Cardiac muscle cell (in vitro differentiated cells and primary cell): ENCODE data around the gene RAB36. TPM values are rescaled to one million over a fixed set of nuclear protein-coding genes. Genes with fewer than 3 reads are reported as not detected.

Source experiments
- DNase-seq, 2 donors: peaks; one replicate each; pipeline versions ENCODE4 v3.0.0 to v3.0.0-alpha.2; 2010 to 2017; ENCODE audit warnings: low read depth in 1 of 2, low spot score in 1 of 2
- H3K27ac ChIP-seq: fragments of 200-600 bp; sonication (generic); 2 replicates; pipeline ENCODE4 v1.5.1; 2016
- H3K27me3 ChIP-seq: fragments of 200-600 bp; sonication (generic); 2 replicates; pipeline ENCODE4 v1.6.0; 2016; ENCODE audit warnings: control low read depth
- H3K36me3 ChIP-seq: fragments of 200-600 bp; sonication (generic); 2 replicates; pipeline ENCODE4 v1.5.1; 2016; ENCODE audit warnings: control low read depth
- H3K4me1 ChIP-seq: fragments of 200-600 bp; sonication (generic); 2 replicates; pipeline ENCODE4 v1.8.1; 2017; ENCODE audit warnings: low read depth, mild to moderate bottlenecking, mixed run types
- H3K4me3 ChIP-seq: fragments of 200-600 bp; sonication (generic); 2 replicates; pipeline ENCODE4 v1.5.1; 2016; ENCODE audit warnings: mild to moderate bottlenecking
- H3K9me3 ChIP-seq: fragments of 200-600 bp; sonication (generic); 2 replicates; pipeline ENCODE4 v1.5.1; 2017; ENCODE audit warnings: low read depth, mild to moderate bottlenecking, control low read depth
- polyA plus RNA-seq: library from polyadenylated mRNA; unstranded; fragments of >200 nt; fragmentation: Nextera tagmentation; extraction: Ambion mirVana; gene quantifications from 2 replicates; pipeline ENCODE4 v1.2.1, GENCODE V29; 2016
- total RNA-seq: library from RNA; depleted of rRNA; stranded (reverse); fragments of >200 nt; gene quantifications from 2 replicates; pipeline ENCODE4 v1.2.3, GENCODE V29; 2016
- TF ChIP-seq, protein P1 (sequence below): IDR thresholded peaks from 2 replicates; pipeline ENCODE4 v1.5.1; 2012; ENCODE audit warnings: low read depth, mild to moderate bottlenecking, low read length

RAB36 gene
- total and polyA plus RNA-seq, 2 experiments from 2014 or later = 2.9 to 6.7 TPM

GRCh38 chr22:23124611-23125511 lies 20.4 kb upstream of the RAB36 start:
- Histone ChIP-seq H3K4me3 (no peak overlapping the region), H3K36me3 (no peaks in the 10 kb centered on the region), H3K27me3 (no peaks in the 10 kb centered on the region), H3K4me1 (no peaks in the 10 kb centered on the region), H3K27ac (no peak overlapping the region), H3K9me3 (no peaks in the 10 kb centered on the region)
- no peak for DNase-seq
- TF ChIP-seq, protein P1, sequence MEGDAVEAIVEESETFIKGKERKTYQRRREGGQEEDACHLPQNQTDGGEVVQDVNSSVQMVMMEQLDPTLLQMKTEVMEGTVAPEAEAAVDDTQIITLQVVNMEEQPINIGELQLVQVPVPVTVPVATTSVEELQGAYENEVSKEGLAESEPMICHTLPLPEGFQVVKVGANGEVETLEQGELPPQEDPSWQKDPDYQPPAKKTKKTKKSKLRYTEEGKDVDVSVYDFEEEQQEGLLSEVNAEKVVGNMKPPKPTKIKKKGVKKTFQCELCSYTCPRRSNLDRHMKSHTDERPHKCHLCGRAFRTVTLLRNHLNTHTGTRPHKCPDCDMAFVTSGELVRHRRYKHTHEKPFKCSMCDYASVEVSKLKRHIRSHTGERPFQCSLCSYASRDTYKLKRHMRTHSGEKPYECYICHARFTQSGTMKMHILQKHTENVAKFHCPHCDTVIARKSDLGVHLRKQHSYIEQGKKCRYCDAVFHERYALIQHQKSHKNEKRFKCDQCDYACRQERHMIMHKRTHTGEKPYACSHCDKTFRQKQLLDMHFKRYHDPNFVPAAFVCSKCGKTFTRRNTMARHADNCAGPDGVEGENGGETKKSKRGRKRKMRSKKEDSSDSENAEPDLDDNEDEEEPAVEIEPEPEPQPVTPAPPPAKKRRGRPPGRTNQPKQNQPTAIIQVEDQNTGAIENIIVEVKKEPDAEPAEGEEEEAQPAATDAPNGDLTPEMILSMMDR = no peak

GRCh38 chr22:23125512-23126103 lies 19.7 kb upstream of the RAB36 start:
- TF ChIP-seq, protein P1 = no peak
- Histone ChIP-seq H3K27me3 (no peaks in the 10 kb centered on the region), H3K9me3 (no peaks in the 10 kb centered on the region), H3K4me3 (no peak overlapping the region), H3K4me1 (no peaks in the 10 kb centered on the region), H3K27ac (no peak overlapping the region), H3K36me3 (no peaks in the 10 kb centered on the region)
- DNase-seq = no peak

- no peak for DNase-seq
- TF ChIP-seq, protein P1 = no peak
- H3K4me3 ChIP-seq = no peak overlapping the region
- no peaks in the 10 kb centered on the region for H3K36me3 ChIP-seq
- no peak overlapping the region for H3K27ac ChIP-seq
- no peaks in the 10 kb centered on the region for H3K27me3 ChIP-seq
- no peaks in the 10 kb centered on the region for H3K9me3 ChIP-seq
- no peaks in the 10 kb centered on the region for H3K4me1 ChIP-seq
Observed at GRCh38 chr22:23126165-23127054, 18.9 kb upstream of the RAB36 start.

- Histone ChIP-seq H3K27ac (no peak overlapping the region), H3K9me3 (no peaks in the 10 kb centered on the region), H3K27me3 (no peaks in the 10 kb centered on the region), H3K36me3 (no peaks in the 10 kb centered on the region), H3K4me3 (no peak overlapping the region), H3K4me1 (no peaks in the 10 kb centered on the region)
- DNase-seq = no peak
- TF ChIP-seq, protein P1 = no peak
Observed at GRCh38 chr22:23127055-23127756, 18.1 kb upstream of the RAB36 start.

- Histone ChIP-seq H3K27me3 (no peaks in the 10 kb centered on the region), H3K9me3 (no peaks in the 10 kb centered on the region), H3K4me1 (no peaks in the 10 kb centered on the region), H3K4me3 (no peak overlapping the region), H3K36me3 (no peaks in the 10 kb centered on the region), H3K27ac (no peak overlapping the region)
- TF ChIP-seq, protein P1 = no peak
- DNase-seq = no peak
Observed at GRCh38 chr22:23127788-23128187, 17.5 kb upstream of the RAB36 start.
